CD4-positive, alpha-beta T cell treated with Interleukin-17A for 1 hour (primary cell): ENCODE results near the gene UGT2A2.
"Not testable (repeated sequence)": the region's sequence is repeated elsewhere in the genome, so short reads cannot be mapped to it uniquely, and the experiment has no call there.

ENCODE experiments used
- DNase-seq: peaks from one replicate; pipeline ENCODE4 v3.0.0-alpha.2; 2020

UGT2A2 gene

GRCh38 chr4:69639542-69639941 is at the start of gene UGT2A2:
Gene UGT2A2, minus strand, starts transcription at chr4:69639642. Its CDS starts 2 bp downstream, at chr4:69639640.
- DNase-seq: no peak

DNA sequence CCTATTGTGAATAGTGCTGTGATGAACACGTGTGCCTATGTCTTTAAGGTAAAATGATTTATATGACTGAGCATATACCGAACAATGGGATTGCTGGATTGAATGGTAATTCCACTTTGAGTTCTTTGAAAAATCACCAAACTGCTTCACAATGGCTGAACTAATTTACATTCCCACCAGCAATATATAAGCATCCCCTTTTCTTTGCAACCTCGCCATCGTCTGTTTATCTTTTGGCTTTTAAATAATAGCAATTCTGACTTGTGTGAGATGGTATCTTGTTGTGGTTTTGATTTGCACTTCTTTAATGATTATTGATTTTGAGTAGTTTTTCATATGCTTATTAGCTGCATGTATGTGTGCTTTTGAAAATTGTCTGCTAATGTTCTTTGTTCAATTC is 45.4 kb upstream of the UGT2A2 start:
- DNase-seq: no peak

DNA sequence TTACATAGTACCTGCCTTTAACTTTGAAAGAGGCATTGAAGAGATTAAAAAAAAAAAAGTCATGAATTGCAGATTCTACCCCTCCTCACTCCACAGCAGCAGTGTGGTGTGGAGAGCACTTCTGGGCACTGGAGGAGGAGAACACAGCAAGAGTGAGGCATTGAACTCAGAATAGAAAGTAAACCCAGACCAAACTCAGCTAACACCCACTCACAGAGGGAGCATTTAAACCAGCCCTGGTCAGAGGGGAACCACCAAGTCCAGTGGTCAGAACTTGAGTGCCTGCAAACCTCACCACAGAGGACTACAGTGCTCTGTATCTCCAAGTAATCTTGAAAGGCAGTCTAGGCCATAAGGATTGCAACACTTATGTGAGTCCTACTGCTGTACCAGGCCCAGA is 29.2 kb upstream of the UGT2A2 start:
- DNase-seq: no peak

- not testable (repeated sequence) for DNase-seq
Observed at GRCh38 chr4:69664009-69664408, 24.6 kb upstream of the UGT2A2 start.

DNA sequence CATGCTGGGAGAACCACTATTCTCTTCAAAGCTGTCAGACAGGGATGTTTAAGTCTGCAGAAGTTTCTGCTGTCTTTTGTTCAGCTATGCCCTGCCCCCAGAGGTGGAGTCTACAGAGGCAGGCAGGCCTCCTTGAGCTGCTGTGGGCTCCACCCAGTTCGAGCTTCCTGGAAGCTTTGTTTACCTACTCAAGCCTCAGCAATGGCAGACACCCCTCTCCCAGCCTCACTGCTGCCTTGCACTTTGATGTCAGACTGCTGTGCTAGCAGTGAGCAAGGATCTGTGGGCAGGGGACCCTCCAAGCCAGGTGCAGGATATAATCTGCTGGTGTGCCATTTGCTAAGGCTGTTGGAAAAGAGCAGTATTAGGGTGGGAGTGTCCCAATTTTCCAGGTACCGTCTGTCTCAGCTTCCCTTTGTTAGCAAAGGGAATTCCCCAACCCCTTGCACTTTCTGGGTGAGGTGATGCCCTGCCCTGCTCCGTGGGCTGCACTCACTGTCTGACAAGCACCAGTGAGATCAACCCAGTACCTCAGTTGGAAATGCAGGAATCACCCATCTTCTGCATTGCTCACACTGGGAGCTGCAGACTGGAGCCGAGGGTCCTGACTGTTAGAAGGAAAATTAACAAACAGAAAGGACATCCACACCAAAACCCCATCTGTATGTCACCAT is 21.8 kb upstream of the UGT2A2 start:
- peak; percentile 17 for DNase-seq

DNA sequence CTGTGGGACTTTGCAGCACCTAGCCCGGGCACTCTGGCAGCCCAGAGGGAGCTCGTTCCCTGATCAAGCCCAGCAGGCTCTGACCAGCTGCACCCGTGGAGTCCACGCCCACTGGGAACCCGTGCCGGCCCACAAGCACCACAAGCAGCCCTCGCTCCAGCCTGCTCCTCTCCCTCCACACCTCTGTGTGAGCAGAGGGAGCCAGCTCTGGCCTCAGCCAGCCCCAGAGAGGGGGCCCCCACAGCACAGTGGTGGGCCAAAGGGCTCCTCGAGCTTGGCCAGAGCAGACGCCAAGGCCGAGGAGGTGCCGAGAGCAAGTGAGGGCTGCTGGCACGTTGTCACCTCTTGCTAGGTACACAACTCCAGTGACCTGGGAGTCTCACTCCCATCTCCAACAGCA is 18.7 kb upstream of the UGT2A2 start:
- DNase-seq: no peak

DNA sequence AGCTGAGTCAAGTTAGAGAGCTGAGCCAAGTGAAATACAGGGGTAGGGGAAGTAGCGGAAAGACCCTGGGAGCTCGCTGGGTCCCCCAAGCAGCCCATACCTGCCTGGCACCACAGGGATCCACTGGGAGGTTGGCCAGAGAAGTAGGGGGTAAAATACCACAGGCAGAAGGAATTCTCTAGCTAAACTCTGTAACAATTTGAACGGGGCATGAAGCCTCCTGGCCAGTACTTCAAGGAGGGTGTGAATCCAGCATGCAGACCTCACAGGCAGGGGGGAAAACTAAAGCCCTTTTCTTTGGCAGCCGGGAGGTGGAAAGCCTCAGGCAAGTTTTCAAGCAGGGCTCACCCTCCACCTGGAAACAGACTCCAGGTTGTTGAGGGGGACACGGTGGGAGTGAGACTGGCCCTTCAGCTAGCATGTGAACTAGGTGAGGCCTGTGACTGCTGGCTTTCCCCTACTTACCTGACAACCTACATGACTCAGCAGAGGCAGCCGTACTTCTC is 17.3 kb upstream of the UGT2A2 start:
- no peak for DNase-seq

GRCh38 chr4:69653147-69653546 is 13.7 kb upstream of the UGT2A2 start, which contains the start of gene UGT2A1:
Gene UGT2A1, minus strand, starts transcription at chr4:69653247. Its CDS starts 5,603 bp downstream, at chr4:69647644.
- no peak for DNase-seq

DNA sequence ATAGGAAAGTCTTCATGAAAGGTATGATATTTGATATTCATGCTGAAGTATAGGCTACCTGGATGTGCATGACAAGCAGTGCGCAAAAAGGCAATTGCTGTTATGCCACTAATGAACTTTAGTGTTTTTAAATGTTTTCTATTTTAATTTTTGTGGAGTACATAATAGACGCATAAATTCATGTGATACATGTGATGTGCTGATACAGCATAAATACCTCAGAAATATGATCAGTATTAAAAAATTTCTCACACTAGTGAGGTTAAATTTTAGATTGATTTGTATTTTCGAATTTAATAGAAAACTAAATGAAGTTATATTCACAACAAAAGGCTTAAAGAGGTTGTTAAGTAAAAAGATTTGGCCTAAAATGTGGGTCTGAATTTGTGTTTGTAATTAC is 11.4 kb upstream of the UGT2A2 start:
- no peak for DNase-seq

DNA sequence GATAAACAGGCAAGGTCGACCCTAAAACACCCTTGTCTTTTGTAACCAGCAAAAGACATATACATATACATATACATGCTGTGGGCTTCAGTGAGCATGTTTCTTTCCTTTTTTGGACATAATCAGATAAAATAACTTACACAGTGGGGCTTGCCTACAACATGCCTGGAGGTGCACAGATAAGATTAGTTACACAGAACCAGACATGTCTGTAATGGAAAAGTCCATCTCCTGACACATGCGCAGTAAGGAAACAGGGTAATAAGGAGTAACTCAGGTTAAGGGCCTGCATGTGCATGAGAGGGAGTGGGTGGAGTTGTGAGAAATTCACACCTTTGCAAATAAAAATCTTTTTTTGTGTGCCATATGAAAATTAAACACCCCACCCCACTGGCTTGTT is 10.2 kb upstream of the UGT2A2 start:
- no peak for DNase-seq

- no peak for DNase-seq
Observed at GRCh38 chr4:69649207-69649606, 9.8 kb upstream of the UGT2A2 start.

DNA sequence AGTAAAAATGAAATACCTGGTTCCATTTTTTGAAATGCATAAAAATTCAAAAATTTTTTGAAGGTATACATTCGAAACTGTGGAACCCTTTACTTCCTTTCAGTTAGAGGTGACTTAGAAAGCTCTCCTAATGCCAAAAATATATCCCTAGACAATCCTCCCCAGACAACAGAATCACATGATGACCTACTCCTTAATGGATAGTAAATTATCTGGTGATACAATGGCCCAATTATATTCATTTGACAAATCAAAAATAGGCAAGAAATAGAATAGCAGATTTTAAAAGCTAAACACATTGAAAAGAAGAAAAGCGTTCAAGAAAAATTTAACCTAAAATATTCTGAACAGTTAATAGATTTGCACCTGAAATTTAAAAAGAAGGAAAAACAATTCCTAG is 3.5 kb upstream of the UGT2A2 start:
- DNase-seq: no peak

DNA sequence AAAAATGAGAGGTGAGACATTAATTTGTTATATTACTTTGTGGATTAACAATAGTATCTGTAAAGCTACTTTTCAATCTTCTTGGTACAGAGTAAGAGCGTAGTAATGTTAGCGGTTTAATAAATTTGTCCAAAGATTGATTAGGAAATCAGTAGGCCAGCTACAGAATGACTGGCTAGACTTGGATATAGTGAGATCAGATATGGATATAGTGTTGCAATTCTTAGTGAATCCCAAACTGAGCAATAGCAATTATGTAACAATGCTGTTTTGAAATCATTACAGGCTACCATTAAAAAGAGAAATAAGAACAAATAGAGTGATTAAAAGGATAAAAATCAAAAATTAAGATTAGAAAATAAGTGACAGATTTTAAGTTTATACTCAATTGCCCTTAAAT is 847 bp upstream of the UGT2A2 start:
- no peak for DNase-seq

- no peak for DNase-seq
Observed at GRCh38 chr4:69617083-69617694, 22.3 kb downstream of the UGT2A2 start.

DNA sequence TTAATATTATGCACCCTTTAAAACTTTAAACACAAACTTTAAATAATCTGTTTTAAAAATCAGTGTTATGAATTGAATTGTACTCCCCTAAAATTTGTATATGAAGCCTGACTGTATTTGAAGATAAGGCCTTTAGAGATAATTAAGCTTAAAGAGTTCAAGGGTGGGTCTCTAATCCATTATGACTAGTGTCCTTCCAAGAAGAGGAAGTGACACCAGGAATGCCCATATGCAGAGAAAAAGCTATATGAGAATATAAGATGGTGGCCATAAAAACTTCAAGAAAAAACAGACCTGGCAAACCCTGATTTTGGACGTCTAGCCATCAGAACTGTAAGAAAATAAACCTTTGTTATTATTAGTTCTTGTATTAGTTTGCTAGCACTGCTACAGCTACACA is 29.0 kb downstream of the UGT2A2 start:
- DNase-seq: no peak

- no peak for DNase-seq
Observed at GRCh38 chr4:69601065-69601464, 38.4 kb downstream of the UGT2A2 start.

DNA sequence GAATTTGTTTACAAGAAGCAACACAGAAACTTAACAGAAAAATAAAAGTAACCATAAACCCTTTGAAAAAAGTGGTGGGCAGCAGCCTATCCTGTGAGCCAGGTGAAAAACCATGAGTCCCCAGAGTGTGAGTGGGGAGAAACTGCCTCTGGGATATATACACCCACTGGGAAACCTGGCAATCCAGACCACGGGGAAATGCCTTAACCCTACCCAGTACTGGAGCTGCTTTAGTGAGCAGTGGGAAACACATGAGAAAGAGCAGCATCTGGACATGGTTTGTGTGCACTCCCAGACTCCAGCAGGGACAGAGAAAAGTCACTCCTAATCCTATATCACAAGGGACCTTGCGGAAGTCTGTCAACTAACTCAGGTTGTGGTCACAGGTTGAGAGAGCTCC is 39.4 kb downstream of the UGT2A2 start:
- DNase-seq: no peak

GRCh38 chr4:69594382-69594781 is 45.1 kb downstream of the UGT2A2 start:
- no peak for DNase-seq

GRCh38 chr4:69591364-69591763 is 48.1 kb downstream of the UGT2A2 start:
- no peak for DNase-seq

GRCh38 chr4:69589884-69590283 is 49.6 kb downstream of the UGT2A2 start:
- no peak for DNase-seq

GRCh38 chr4:69584135-69584534 is 55.3 kb downstream of the UGT2A2 start:
- DNase-seq: no peak

- DNase-seq: no peak
Observed at GRCh38 chr4:69583543-69583942, 55.9 kb downstream of the UGT2A2 start.

- no peak for DNase-seq
Observed at GRCh38 chr4:69577245-69577644, 62.2 kb downstream of the UGT2A2 start.

DNA sequence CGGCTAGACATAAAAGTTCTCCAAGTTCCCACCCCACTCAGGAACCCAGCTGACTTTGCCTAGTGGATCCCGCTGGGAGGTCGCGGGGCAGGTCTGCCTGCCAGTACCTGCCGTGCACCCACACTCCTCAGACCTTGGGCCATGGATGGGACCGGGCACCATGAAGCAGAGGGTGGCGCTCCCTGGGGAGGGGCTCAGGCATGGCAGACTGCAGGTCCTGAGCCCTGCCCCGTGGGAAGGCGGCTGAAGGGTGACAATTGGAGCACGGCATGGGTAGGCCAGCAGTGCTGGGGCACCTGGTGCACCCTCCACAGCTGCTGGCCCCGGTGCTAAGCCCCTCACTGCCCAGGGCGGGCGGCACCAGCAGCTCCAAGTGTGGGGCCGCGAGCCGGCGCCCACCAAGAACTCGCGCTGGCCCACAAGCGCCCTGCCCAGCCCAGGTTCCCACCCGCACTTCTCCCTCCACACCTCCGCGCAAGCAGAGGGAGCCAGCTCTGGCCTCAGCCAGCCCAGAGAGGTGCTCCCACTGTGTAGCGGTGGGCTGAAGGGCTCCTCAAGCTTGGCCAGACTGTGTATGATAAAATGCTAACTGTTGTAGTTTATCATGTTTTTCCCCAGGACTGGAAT is 63.1 kb downstream of the UGT2A2 start:
- DNase-seq: no peak
